DOHH2 (cell line): ENCODE data around the gene UNC5C.

Source experiments
- H3F3A ChIP-seq: fragments of 200-600 bp; sonication (generic), shearing (Covaris generic); 2 replicates; pipeline ENCODE4 v1.6.0; 2016; ENCODE audit warnings: antibody characterized with exemption, mild to moderate bottlenecking; ENCODE audit not compliant: control insufficient read depth, insufficient read depth
- H3K27ac ChIP-seq: fragments of 200-600 bp; sonication (generic); 2 replicates; pipeline ENCODE4 v1.5.1; 2014; ENCODE audit warnings: low read depth, mild to moderate bottlenecking, low read length, moderate library complexity
- H3K27me3 ChIP-seq: fragments of 200-600 bp; sonication (generic); 2 replicates; pipeline ENCODE4 v1.6.1; 2014; ENCODE audit warnings: mild to moderate bottlenecking, low read length, mixed read lengths; ENCODE audit not compliant: control insufficient read depth
- H3K36me3 ChIP-seq: fragments of 200-600 bp; sonication (generic); 2 replicates; pipeline ENCODE4 v1.6.1; 2014; ENCODE audit warnings: mild to moderate bottlenecking, low read length, moderate library complexity, mixed read lengths; ENCODE audit not compliant: control insufficient read depth
- H3K4me1 ChIP-seq: fragments of 200-600 bp; sonication (generic); 2 replicates; pipeline ENCODE4 v1.6.1; 2014; ENCODE audit warnings: mild to moderate bottlenecking, low read length, mixed read lengths; ENCODE audit not compliant: control insufficient read depth
- H3K4me2 ChIP-seq: fragments of 200-600 bp; sonication (generic); 2 replicates; pipeline ENCODE4 v1.6.0; 2014; ENCODE audit warnings: mild to moderate bottlenecking, low read length, moderate library complexity
- H3K4me3 ChIP-seq: fragments of 200-600 bp; sonication (generic); 2 replicates; pipeline ENCODE4 v1.5.1; 2014; ENCODE audit warnings: mild to moderate bottlenecking, low read length, mixed read lengths
- H3K79me2 ChIP-seq: fragments of 200-600 bp; sonication (generic); 2 replicates; pipeline ENCODE4 v1.6.1; 2014; ENCODE audit warnings: mild to moderate bottlenecking, low read length, mixed read lengths; ENCODE audit not compliant: control insufficient read depth
- H3K9me2 ChIP-seq: fragments of 200-600 bp; sonication (generic); replicated peaks from 2 replicates; pipeline ENCODE4 v1.6.1; 2014; ENCODE audit warnings: mild to moderate bottlenecking, low read length, mixed read lengths; ENCODE audit not compliant: control insufficient read depth
- H3K9me3 ChIP-seq: fragments of 200-600 bp; sonication (generic); 2 replicates; pipeline ENCODE4 v1.6.1; 2014; ENCODE audit warnings: antibody characterized with exemption, low read length, mixed read lengths; ENCODE audit not compliant: control insufficient read depth, insufficient read depth
- H4K20me1 ChIP-seq: fragments of 200-600 bp; sonication (generic); 2 replicates; pipeline ENCODE4 v1.6.0; 2014; ENCODE audit warnings: low read depth, mild to moderate bottlenecking, antibody characterized with exemption, low read length, moderate library complexity; ENCODE audit not compliant: control insufficient read depth, insufficient read depth
- EZH2phosphoT487 ChIP-seq: fragments of 200-600 bp; sonication (generic); IDR thresholded peaks from 2 replicates; pipeline ENCODE4 v1.6.1; 2017; ENCODE audit warnings: borderline replicate concordance, mild to moderate bottlenecking, antibody characterized with exemption, low read length, moderate library complexity, mixed read lengths
- TF ChIP-seq, protein P1 (sequence below): fragments of 200-600 bp; sonication (generic); IDR thresholded peaks from one replicate; pipeline ENCODE4 v1.5.1; 2014; ENCODE audit warnings: antibody characterized with exemption, mild to moderate bottlenecking, low read depth, low read length; ENCODE audit not compliant: poor library complexity, severe bottlenecking

Gene UNC5C

DNA sequence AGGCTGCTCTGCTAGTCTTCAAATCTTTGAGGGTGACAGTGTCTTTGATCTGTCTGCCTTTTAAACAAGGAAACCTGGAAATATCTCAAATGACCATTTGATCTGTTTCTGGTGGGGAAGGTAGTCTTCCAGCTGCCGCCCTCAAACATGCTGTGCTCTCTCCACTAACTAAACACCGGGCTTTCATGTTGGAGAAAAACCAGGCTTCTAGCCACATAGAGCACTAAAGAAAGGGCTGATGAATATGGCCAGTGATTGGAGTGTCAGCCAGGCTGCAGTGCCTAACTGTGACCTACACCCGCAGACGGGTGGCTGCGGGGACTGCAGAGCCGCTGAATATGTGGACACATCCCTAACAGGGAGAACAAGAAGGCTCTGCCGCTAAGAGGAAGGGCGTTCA lies 85.9 kb downstream of the UNC5C start:
- H3K4me2 ChIP-seq, result no peak overlapping the region
- no peaks in the 10 kb centered on the region for H3K9me2 ChIP-seq
- H3K9me3 ChIP-seq, result no peaks in the 10 kb centered on the region
- no peaks in the 10 kb centered on the region for H3K4me1 ChIP-seq
- no peaks in the 10 kb centered on the region for H3K27me3 ChIP-seq
- H3K4me3 ChIP-seq, result no peak overlapping the region
- no peaks in the 10 kb centered on the region for H4K20me1 ChIP-seq
- H3K27ac ChIP-seq, result no peak overlapping the region
- H3K79me2 ChIP-seq, result no peaks in the 10 kb centered on the region
- H3K36me3 ChIP-seq, result no peaks in the 10 kb centered on the region
- TF ChIP-seq EZH2phosphoT487, result no peak
- TF ChIP-seq, protein P1, sequence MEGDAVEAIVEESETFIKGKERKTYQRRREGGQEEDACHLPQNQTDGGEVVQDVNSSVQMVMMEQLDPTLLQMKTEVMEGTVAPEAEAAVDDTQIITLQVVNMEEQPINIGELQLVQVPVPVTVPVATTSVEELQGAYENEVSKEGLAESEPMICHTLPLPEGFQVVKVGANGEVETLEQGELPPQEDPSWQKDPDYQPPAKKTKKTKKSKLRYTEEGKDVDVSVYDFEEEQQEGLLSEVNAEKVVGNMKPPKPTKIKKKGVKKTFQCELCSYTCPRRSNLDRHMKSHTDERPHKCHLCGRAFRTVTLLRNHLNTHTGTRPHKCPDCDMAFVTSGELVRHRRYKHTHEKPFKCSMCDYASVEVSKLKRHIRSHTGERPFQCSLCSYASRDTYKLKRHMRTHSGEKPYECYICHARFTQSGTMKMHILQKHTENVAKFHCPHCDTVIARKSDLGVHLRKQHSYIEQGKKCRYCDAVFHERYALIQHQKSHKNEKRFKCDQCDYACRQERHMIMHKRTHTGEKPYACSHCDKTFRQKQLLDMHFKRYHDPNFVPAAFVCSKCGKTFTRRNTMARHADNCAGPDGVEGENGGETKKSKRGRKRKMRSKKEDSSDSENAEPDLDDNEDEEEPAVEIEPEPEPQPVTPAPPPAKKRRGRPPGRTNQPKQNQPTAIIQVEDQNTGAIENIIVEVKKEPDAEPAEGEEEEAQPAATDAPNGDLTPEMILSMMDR, result no peak
- H3F3A ChIP-seq, result no peaks in the 10 kb centered on the region

DNA sequence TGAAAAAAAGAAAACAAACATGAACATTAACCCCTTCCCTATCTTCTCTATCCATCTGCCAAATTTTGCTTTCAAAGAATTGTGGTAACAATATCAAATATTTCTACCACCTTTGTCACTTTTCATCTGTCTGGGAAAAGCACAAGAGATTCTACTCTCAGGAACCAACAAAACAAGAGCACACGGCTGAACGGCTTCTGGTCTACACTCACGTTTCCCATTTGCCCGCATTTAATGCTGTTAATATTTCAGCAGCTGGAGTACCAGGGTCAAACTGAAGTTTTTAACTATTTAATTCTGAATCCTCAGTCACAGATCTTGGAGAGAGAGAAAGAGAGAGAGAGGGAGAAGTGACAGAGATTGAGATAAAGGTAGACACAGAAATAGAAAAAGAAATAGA lies 91.4 kb downstream of the UNC5C start:
- no peaks in the 10 kb centered on the region for H3K9me3 ChIP-seq
- TF ChIP-seq, protein P1, result no peak
- no peak for TF ChIP-seq EZH2phosphoT487
- no peaks in the 10 kb centered on the region for H3K9me2 ChIP-seq
- no peak overlapping the region for H3K4me2 ChIP-seq
- no peaks in the 10 kb centered on the region for H3F3A ChIP-seq
- H3K27ac ChIP-seq, result no peak overlapping the region
- no peaks in the 10 kb centered on the region for H3K36me3 ChIP-seq
- H3K4me3 ChIP-seq, result no peak overlapping the region
- no peaks in the 10 kb centered on the region for H3K4me1 ChIP-seq
- H4K20me1 ChIP-seq, result no peaks in the 10 kb centered on the region
- no peaks in the 10 kb centered on the region for H3K27me3 ChIP-seq
- no peaks in the 10 kb centered on the region for H3K79me2 ChIP-seq

- H3K4me3 ChIP-seq, result no peak overlapping the region
- H3K4me2 ChIP-seq, result no peak overlapping the region
- H3K9me2 ChIP-seq, result no peaks in the 10 kb centered on the region
- no peaks in the 10 kb centered on the region for H3K4me1 ChIP-seq
- no peak overlapping the region for H3K27ac ChIP-seq
- no peaks in the 10 kb centered on the region for H3K9me3 ChIP-seq
- H3F3A ChIP-seq, result no peaks in the 10 kb centered on the region
- H3K36me3 ChIP-seq, result no peaks in the 10 kb centered on the region
- no peaks in the 10 kb centered on the region for H3K27me3 ChIP-seq
- no peaks in the 10 kb centered on the region for H3K79me2 ChIP-seq
- TF ChIP-seq EZH2phosphoT487, result no peak
- TF ChIP-seq, protein P1, result no peak
- H4K20me1 ChIP-seq, result no peaks in the 10 kb centered on the region
Measured at GRCh38 chr4:95450294-95450693, 98.5 kb downstream of the UNC5C start.

DNA sequence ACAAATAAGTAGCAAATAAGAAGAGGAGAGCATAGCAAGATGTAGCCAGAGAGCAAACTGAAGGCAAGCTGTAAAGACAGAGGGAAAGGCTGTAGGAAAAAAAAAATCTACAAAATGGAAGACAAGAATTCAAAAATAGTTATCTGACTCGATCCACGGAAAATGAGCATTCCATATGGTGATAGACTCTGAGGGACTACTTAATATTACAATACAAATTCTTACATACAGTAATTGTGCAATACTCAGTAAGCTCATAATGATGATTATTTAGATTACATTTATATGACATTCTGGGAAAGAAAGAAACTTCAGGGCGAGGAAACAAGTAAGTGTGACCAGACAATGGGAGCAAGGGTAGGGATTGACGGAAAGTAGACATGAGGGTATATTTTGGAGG lies 102.6 kb downstream of the UNC5C start:
- H3K27ac ChIP-seq, result no peak overlapping the region
- H3K36me3 ChIP-seq, result no peaks in the 10 kb centered on the region
- TF ChIP-seq, protein P1, result no peak
- TF ChIP-seq EZH2phosphoT487, result no peak
- H4K20me1 ChIP-seq, result no peaks in the 10 kb centered on the region
- H3K27me3 ChIP-seq, result no peaks in the 10 kb centered on the region
- no peaks in the 10 kb centered on the region for H3F3A ChIP-seq
- H3K9me2 ChIP-seq, result no peaks in the 10 kb centered on the region
- H3K79me2 ChIP-seq, result no peaks in the 10 kb centered on the region
- H3K4me1 ChIP-seq, result no peaks in the 10 kb centered on the region
- no peaks in the 10 kb centered on the region for H3K9me3 ChIP-seq
- H3K4me3 ChIP-seq, result no peak overlapping the region
- no peak overlapping the region for H3K4me2 ChIP-seq
